ENCODE measurements around the gene PLIN3. TPM values are rescaled to one million over a fixed set of nuclear protein-coding genes. Genes with fewer than 3 reads are reported as not detected.

The PLIN3 gene
- total and polyA plus RNA-seq, 9 of the 15 experiments (the other 6 are each of a cell fraction or from before 2014, with no cell fraction given): 7.5 to 75.6 (median 43.1) TPM

DNA sequence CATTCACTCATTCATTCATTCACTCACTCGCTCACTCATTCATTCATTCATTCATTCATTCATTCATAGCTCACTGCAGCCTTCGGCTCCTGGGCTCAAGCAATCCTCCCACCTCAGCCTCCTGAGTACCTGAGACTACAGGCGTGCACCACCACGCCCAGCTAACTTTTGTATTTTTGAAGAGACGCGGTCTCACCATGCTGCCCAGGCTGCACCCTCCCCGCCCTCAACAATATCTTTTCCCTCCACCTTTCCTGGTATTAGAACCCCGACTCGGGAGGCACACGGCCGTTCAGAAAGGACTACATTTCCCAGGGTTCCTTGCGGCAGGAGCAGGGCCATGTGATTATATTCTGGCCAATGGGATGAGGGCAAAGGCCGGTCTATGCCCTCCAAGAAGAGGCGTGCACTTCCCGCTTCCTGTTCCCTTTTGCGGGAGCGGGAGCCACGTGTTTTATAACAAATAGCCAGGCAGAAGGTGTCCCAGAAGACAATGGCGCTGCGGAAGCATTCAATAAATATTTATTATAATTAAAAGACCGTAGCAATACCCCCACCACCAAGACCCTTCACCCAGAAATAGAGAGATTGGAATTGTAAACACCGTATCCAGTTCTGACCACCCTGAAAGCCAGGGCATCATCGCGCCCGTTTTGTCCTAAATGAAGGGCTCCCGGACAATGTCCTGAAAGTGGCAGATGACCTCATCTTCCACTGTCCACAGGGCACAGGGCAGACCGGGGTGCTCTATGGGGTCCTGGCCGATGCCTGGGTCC, 51.9 kb downstream of the PLIN3 start (continued):
- TF ChIP-seq, protein P1, sequence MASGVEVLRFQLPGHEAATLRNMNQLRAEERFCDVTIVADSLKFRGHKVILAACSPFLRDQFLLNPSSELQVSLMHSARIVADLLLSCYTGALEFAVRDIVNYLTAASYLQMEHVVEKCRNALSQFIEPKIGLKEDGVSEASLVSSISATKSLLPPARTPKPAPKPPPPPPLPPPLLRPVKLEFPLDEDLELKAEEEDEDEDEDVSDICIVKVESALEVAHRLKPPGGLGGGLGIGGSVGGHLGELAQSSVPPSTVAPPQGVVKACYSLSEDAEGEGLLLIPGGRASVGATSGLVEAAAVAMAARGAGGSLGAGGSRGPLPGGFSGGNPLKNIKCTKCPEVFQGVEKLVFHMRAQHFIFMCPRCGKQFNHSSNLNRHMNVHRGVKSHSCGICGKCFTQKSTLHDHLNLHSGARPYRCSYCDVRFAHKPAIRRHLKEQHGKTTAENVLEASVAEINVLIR (CRISPR knock-in tag; IDR thresholded peaks at IDR 0.05): no peak
- TF ChIP-seq ZNF316 (IDR thresholded peaks at IDR 0.05): no peak
- no peak for TF ChIP-seq ARID3A (IDR thresholded peaks at IDR 0.05; ENCODE audit: borderline replicate concordance, low read depth, low read length)
- no peak for TF ChIP-seq ZNF780A (CRISPR knock-in tag; IDR thresholded peaks at IDR 0.05)
- no peak for TF ChIP-seq GTF3C2 (IDR thresholded peaks at IDR 0.05; ENCODE audit: borderline replicate concordance, extremely low read depth, insufficient read length)
- peak in 1 of 3 experiments; percentile 20 for TF ChIP-seq YY1 (IDR thresholded peaks at IDR 0.05; ENCODE audit: borderline replicate concordance in 1 of 3, control insufficient read depth in 1 of 3, extremely low read depth in 1 of 3, insufficient read depth in 3 of 3, insufficient read length in 1 of 3, insufficient replicate concordance in 2 of 3, low read depth in 1 of 3, low read length in 2 of 3)
- TF ChIP-seq SPI1 (IDR thresholded peaks at IDR 0.05; ENCODE audit: borderline replicate concordance, low read depth, low read length): peak; percentile 90
- TF ChIP-seq, protein P2, sequence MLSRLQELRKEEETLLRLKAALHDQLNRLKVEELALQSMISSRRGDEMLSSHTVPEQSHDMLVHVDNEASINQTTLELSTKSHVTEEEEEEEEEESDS (CRISPR knock-in tag; IDR thresholded peaks at IDR 0.05): no peak
- no peak for TF ChIP-seq RBM39 (optimal IDR thresholded peaks at IDR 0.05; ENCODE audit: low read depth, low read length)
- no peak for TF ChIP-seq FOXP1 (CRISPR knock-in tag; IDR thresholded peaks at IDR 0.05)
- TF ChIP-seq RERE (CRISPR knock-in tag; IDR thresholded peaks at IDR 0.05; ENCODE audit: borderline replicate concordance): no peak
- no peak for TF ChIP-seq SRSF7 (optimal IDR thresholded peaks at IDR 0.05; ENCODE audit: low read depth, low read length)

Data from K562 (cell line).